Endothelial cell (in vitro differentiated cells): ENCODE data around the gene MGAT3. TPM values are rescaled to one million over a fixed set of nuclear protein-coding genes. Genes with fewer than 3 reads are reported as not detected.

Source experiments
- DNase-seq: peaks from one replicate; pipeline ENCODE4 v3.0.0; 2021; ENCODE audit warnings: low spot score
- H3K27ac Mint-ChIP-seq: one replicate; pipeline ENCODE4 v1.8.0; 2021; ENCODE audit warnings: mixed read lengths, inconsistent platforms; ENCODE audit not compliant: unreplicated experiment
- H3K27me3 Mint-ChIP-seq: one replicate; pipeline ENCODE4 v1.8.0; 2021; ENCODE audit warnings: mild to moderate bottlenecking, moderate library complexity, mixed read lengths, inconsistent platforms; ENCODE audit not compliant: unreplicated experiment
- H3K36me3 Mint-ChIP-seq: one replicate; pipeline ENCODE4 v1.8.0; 2021; ENCODE audit warnings: mild to moderate bottlenecking, low read depth, mixed read lengths, inconsistent platforms; ENCODE audit not compliant: unreplicated experiment
- H3K4me1 Mint-ChIP-seq: one replicate; pipeline ENCODE4 v1.8.0; 2021; ENCODE audit warnings: mild to moderate bottlenecking, mixed read lengths, inconsistent platforms; ENCODE audit not compliant: unreplicated experiment
- H3K4me3 Mint-ChIP-seq: one replicate; pipeline ENCODE4 v1.8.0; 2021; ENCODE audit warnings: mild to moderate bottlenecking, mixed read lengths, inconsistent platforms; ENCODE audit not compliant: unreplicated experiment
- H3K9me3 Mint-ChIP-seq: one replicate; pipeline ENCODE4 v1.8.0; 2021; ENCODE audit warnings: mixed read lengths, inconsistent platforms; ENCODE audit not compliant: unreplicated experiment
- CTCF ChIP-seq: fragments of 200-600 bp; sonication (generic); IDR thresholded peaks from one replicate; pipeline ENCODE4 v1.5.0; 2021; ENCODE audit warnings: antibody characterized with exemption; ENCODE audit not compliant: unreplicated experiment
- total RNA-seq: library from RNA; stranded (reverse); fragmentation: NEBNext Ultra II Directional; extraction: Animal tissue kit (Norgen Biotek cat#: 25700); gene quantifications from one replicate; pipeline ENCODE4 v1.2.1, GENCODE V29; 2021; ENCODE audit not compliant: unreplicated experiment

The MGAT3 gene
- total RNA-seq, 1 donor from 2014 or later = 0.87 TPM

GRCh38 chr22:39488563-39489083, 31.8 kb downstream of the MGAT3 start:
- H3K27ac Mint-ChIP-seq = no peak overlapping the region
- H3K9me3 Mint-ChIP-seq = no peaks in the 10 kb centered on the region
- H3K4me3 Mint-ChIP-seq = no peak overlapping the region
- no peaks in the 10 kb centered on the region for H3K27me3 Mint-ChIP-seq
- peaks cover 3% of the 10 kb centered on the region for H3K4me1 Mint-ChIP-seq
- H3K36me3 Mint-ChIP-seq = no peaks in the 10 kb centered on the region
- TF ChIP-seq CTCF = no peak
- DNase-seq = no peak

- Mint-ChIP-seq H3K27me3 (no peaks in the 10 kb centered on the region), H3K36me3 (no peaks in the 10 kb centered on the region), H3K4me3 (no peak overlapping the region), H3K4me1 (peaks cover 3% of the 10 kb centered on the region), H3K27ac (no peak overlapping the region), H3K9me3 (no peaks in the 10 kb centered on the region)
- DNase-seq = no peak
- TF ChIP-seq CTCF = no peak
These were observed 32.6 kb downstream of the MGAT3 start for GRCh38 chr22:39489094-39490068.

GRCh38 chr22:39490135-39490798, 33.5 kb downstream of the MGAT3 start:
- Mint-ChIP-seq H3K4me3 (no peak overlapping the region), H3K36me3 (no peaks in the 10 kb centered on the region), H3K4me1 (peaks cover 3% of the 10 kb centered on the region), H3K27me3 (no peaks in the 10 kb centered on the region), H3K9me3 (no peaks in the 10 kb centered on the region), H3K27ac (no peak overlapping the region)
- TF ChIP-seq CTCF = no peak
- peak; percentile 60 for DNase-seq

GRCh38 chr22:39490966-39491680, 34.3 kb downstream of the MGAT3 start:
- Mint-ChIP-seq H3K9me3 (no peaks in the 10 kb centered on the region), H3K4me3 (no peak overlapping the region)

More at GRCh38 chr22:39490966-39491680, 34.3 kb downstream of the MGAT3 start:
- no peak for DNase-seq
- Mint-ChIP-seq H3K4me1 (peaks cover 3% of the 10 kb centered on the region), H3K36me3 (no peaks in the 10 kb centered on the region), H3K27ac (no peak overlapping the region), H3K27me3 (no peaks in the 10 kb centered on the region)
- no peak for TF ChIP-seq CTCF
